OCI-LY1 (cell line): Measurements from ENCODE around the gene TJP3.

ENCODE experiments used
- H2AFZ ChIP-seq: fragments of 200-600 bp; sonication (generic), shearing (Covaris generic); 2 replicates; pipeline ENCODE4 v1.6.0; 2014; ENCODE audit warnings: antibody characterized with exemption, mild to moderate bottlenecking, low read length
- H3F3A ChIP-seq: fragments of 200-600 bp; sonication (generic), shearing (Covaris generic); 2 replicates; pipeline ENCODE4 v1.6.0; 2014; ENCODE audit warnings: mild to moderate bottlenecking, antibody characterized with exemption, low read length, moderate library complexity; ENCODE audit not compliant: insufficient read depth
- H3K27ac ChIP-seq: fragments of 200-600 bp; sonication (generic); 2 replicates; pipeline ENCODE4 v1.5.1; 2014; ENCODE audit warnings: low read length, mixed run types, mild to moderate bottlenecking, low read depth; ENCODE audit not compliant: poor library complexity, severe bottlenecking
- H3K27me3 ChIP-seq: fragments of 200-600 bp; sonication (generic); 2 replicates; pipeline ENCODE4 v1.6.0; 2014; ENCODE audit warnings: antibody characterized with exemption, mild to moderate bottlenecking, low read length, moderate library complexity; ENCODE audit not compliant: insufficient read depth
- H3K36me3 ChIP-seq: fragments of 200-600 bp; sonication (generic); 2 replicates; pipeline ENCODE4 v1.6.1; 2014; ENCODE audit warnings: mild to moderate bottlenecking, antibody characterized with exemption, low read length, moderate library complexity, mixed read lengths; ENCODE audit not compliant: insufficient read depth
- H3K4me1 ChIP-seq: fragments of 200-600 bp; sonication (generic); 2 replicates; pipeline ENCODE4 v1.5.1; 2014; ENCODE audit warnings: mild to moderate bottlenecking, low read length, moderate library complexity; ENCODE audit not compliant: insufficient read depth, severe bottlenecking
- H3K4me2 ChIP-seq: fragments of 200-600 bp; sonication (generic), shearing (Covaris generic); 2 replicates; pipeline ENCODE4 v1.6.1; 2014; ENCODE audit warnings: low read length
- H3K4me3 ChIP-seq: fragments of 200-600 bp; sonication (generic); 2 replicates; pipeline ENCODE4 v1.5.1; 2014; ENCODE audit warnings: low read length, low read depth, mild to moderate bottlenecking, mixed read lengths; ENCODE audit not compliant: poor library complexity, severe bottlenecking
- H3K79me2 ChIP-seq: fragments of 200-600 bp; shearing (Covaris generic); 2 replicates; pipeline ENCODE4 v1.6.1; 2016; ENCODE audit warnings: mixed run types, low read length, mixed read lengths; ENCODE audit not compliant: insufficient read depth
- H3K9ac ChIP-seq: fragments of 200-600 bp; sonication (generic), shearing (Covaris generic); 2 replicates; pipeline ENCODE4 v1.6.1; 2014; ENCODE audit warnings: mild to moderate bottlenecking, low read length, mixed read lengths
- H3K9me2 ChIP-seq: fragments of 200-600 bp; sonication (generic), shearing (Covaris generic); 2 replicates; pipeline ENCODE4 v1.6.1; 2014; ENCODE audit warnings: low read depth, mild to moderate bottlenecking, low read length, mixed read lengths
- H3K9me3 ChIP-seq: fragments of 200-600 bp; shearing (Covaris generic); 2 replicates; pipeline ENCODE4 v1.6.1; 2014; ENCODE audit warnings: low read length, mixed read lengths
- H4K20me1 ChIP-seq: fragments of 200-600 bp; sonication (generic), shearing (Covaris generic); 2 replicates; pipeline ENCODE4 v1.6.0; 2016; ENCODE audit warnings: mild to moderate bottlenecking, low read length; ENCODE audit not compliant: insufficient read depth
- CTCF ChIP-seq: fragments of 200-600 bp; sonication (generic), shearing (Covaris generic); IDR thresholded peaks from 2 replicates; pipeline ENCODE4 v1.5.1; 2017; ENCODE audit warnings: mild to moderate bottlenecking, antibody characterized with exemption, low read length, moderate library complexity, mixed read lengths
- EZH2 ChIP-seq: fragments of 200-600 bp; sonication (generic), shearing (Covaris generic); IDR thresholded peaks from 2 replicates; pipeline ENCODE4 v1.8.0; 2017; ENCODE audit warnings: borderline replicate concordance, mixed run types, mild to moderate bottlenecking, antibody characterized with exemption, low read length, moderate library complexity, mixed read lengths

The TJP3 gene

DNA sequence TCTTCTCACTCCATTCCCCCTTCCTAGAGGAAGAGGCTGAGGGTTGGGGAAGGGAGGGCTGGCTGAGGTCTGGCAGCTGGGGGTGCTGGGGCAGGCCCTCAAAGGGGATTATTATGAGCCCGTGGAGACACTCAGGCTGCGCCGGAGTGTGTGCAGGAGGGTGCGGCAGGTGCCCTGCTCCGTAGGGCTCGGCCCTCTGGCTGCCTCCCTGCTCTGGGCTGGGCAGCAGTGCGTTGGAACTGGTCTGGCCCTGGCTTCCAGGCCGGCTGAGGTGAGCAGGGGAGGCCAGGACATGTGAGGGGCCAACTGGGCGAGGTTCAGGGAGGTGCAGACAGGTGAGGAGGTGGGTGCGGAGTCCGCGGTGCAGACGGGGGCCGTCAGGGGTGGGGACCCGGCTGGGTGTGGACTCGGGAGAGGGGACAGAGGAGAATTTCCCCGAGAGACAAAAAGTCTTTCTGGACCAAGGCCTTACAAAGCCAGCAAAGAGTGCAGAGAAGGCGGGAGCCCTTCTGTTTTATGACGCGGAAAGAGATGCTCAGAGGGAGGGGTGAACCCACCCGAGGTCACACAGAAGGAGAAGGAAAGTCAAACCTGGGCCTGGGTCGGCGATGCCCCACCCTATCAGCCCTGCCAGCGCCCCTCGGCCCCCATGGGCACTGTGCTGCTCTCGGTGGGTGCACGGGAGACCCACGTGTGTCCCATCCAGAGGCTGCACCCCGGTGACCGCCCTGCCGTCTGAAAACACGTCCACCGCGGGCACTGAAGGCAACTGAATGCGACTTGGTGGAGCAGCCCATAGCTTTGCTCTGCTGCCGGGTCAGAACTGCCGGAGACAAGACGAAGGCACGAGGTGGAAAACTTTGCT, 38.9 kb upstream of the TJP3 start:
- Histone ChIP-seq H3K36me3 (no peaks in the 10 kb centered on the region; the same call in 1 of the 2 replicates), H3F3A (no peaks in the 10 kb centered on the region), H3K4me1 (peaks cover 15% of the 10 kb centered on the region), H3K27ac (no peak overlapping the region), H4K20me1 (no peaks in the 10 kb centered on the region), H3K4me3 (no peak overlapping the region), H3K9me2 (no peaks in the 10 kb centered on the region), H3K9ac (no peak overlapping the region), H2AFZ (no peak overlapping the region), H3K4me2 (no peak overlapping the region), H3K27me3 (peaks cover 4% of the 10 kb centered on the region), H3K9me3 (0 out of 2 replicates have a peak, but pooled peaks cover 2% of the 10 kb centered on the region), H3K79me2 (no peaks in the 10 kb centered on the region)
- no peak for TF ChIP-seq CTCF
- no peak for TF ChIP-seq EZH2

DNA sequence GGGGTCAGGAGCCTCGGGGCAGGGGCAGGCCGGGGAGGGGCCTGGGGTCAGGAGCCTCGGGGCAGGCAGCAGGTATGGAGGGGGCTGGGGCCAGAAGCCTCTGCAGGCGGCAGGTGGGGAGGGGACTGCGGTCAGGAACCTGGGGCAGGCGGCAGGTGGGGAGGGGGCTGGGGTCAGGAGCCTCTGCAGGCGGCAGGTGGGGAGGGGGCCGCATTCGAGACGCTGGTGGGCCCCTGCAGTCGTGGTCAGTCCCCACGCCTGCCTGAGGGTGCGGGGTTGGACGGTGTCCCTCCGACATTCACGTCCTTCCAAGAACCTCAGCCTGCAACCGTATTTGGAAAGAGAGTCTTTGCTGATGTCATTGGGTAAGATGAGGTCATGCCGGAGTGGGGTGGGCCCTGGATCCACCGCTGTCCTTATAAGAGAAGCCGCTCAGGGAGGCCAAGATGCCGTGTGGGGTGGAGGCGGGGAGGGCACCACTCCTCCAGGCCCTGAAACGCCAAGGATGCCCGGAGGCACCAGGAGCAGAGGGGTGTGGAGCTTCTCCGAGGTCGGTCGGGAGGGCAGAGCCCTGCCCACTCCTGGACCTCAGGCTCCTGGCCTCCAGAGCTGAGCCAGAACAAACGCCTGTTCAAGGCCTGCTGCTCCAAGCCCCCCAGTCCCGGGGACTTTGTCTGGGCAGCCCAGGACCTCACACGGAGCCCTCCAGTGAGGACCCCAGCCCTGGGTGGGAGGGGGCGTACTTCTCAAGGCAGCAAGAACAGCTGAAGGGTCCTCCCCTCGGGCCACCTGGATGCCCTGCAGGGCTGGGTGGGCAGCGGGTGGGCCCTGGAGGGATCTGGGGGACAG, 38.0 kb upstream of the TJP3 start:
- TF ChIP-seq EZH2 (no peak), CTCF (no peak)

DNA sequence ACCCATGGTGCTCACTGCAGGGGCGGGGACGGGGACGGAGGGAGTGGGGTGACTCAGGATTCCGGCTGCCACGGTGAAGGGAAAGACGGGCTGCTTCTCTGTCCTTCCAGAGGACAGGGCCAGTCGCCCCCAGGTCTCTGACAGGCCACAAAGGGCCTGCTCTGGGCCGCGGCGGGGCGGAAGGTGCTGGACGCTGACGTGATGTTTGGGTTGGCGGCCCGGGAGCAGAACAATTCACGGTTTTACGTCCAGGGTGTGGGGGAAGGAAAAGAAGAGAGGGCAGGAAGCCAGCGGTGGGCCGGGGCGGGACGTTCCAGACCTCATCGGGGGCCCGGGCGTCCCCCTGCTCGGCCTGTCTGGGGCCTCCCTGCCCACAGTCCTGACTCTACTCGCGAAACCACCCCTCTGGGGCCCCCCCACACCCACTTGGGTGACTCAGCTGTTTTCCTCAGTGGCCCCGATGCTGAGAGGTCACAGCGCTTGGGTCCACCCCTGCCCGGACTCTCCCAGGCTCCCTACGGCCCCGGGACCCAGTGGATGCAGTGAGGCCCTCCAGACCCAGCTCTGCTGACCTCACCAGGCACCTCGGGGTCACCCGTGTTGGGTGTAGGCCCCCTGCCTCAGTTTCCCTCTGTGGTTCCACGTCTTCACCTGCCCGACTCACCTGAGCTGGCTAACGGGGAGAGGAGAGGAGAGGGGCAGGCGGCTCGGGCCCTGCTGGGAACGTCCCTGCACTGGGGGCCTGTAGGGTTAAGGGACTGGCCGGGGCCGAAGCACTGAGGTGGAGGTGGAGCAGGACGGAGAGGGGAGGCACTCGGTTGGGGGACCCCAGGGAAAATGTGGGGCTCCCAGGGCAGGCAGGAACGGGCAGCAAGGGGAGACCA, 37.1 kb upstream of the TJP3 start:
- H4K20me1 ChIP-seq: no peaks in the 10 kb centered on the region
- no peaks in the 10 kb centered on the region for H3K9me2 ChIP-seq
- H3K27me3 ChIP-seq: peaks cover 4% of the 10 kb centered on the region
- H3K9me3 ChIP-seq: 0 out of 2 replicates have a peak, but pooled peaks cover 2% of the 10 kb centered on the region
- H3K36me3 ChIP-seq: no peaks in the 10 kb centered on the region; the same call in 1 of the 2 replicates
- no peak overlapping the region for H3K4me3 ChIP-seq
- H3K27ac ChIP-seq: no peak overlapping the region
- peaks cover 1% of the 10 kb centered on the region for H3K4me1 ChIP-seq
- TF ChIP-seq EZH2 (no peak), CTCF (no peak)
- H3F3A ChIP-seq: no peaks in the 10 kb centered on the region
- H2AFZ ChIP-seq: no peak overlapping the region
- H3K9ac ChIP-seq: no peak overlapping the region
- no peaks in the 10 kb centered on the region for H3K79me2 ChIP-seq
- no peak overlapping the region for H3K4me2 ChIP-seq

More for the DNA sequence above, 38.0 kb upstream of the TJP3 start:
- Histone ChIP-seq H3K4me3 (no peak overlapping the region), H3K9me3 (0 out of 2 replicates have a peak, but pooled peaks cover 2% of the 10 kb centered on the region), H3K36me3 (no peaks in the 10 kb centered on the region; the same call in 1 of the 2 replicates), H3K27me3 (peaks cover 4% of the 10 kb centered on the region), H3K27ac (no peak overlapping the region), H3K79me2 (no peaks in the 10 kb centered on the region), H3K4me2 (no peak overlapping the region), H3K9me2 (no peaks in the 10 kb centered on the region), H3K4me1 (peaks cover 10% of the 10 kb centered on the region), H4K20me1 (no peaks in the 10 kb centered on the region), H3K9ac (no peak overlapping the region), H3F3A (no peaks in the 10 kb centered on the region), H2AFZ (no peak overlapping the region)
